GM21515 (cell line): ENCODE data around the gene ZMIZ1.

ENCODE experiments used
- ATAC-seq: cut with Tn5 transposase; IDR thresholded peaks from one replicate; pipeline ENCODE4 v1.9.1; 2021; ENCODE audit not compliant: unreplicated experiment

ZMIZ1 gene

DNA sequence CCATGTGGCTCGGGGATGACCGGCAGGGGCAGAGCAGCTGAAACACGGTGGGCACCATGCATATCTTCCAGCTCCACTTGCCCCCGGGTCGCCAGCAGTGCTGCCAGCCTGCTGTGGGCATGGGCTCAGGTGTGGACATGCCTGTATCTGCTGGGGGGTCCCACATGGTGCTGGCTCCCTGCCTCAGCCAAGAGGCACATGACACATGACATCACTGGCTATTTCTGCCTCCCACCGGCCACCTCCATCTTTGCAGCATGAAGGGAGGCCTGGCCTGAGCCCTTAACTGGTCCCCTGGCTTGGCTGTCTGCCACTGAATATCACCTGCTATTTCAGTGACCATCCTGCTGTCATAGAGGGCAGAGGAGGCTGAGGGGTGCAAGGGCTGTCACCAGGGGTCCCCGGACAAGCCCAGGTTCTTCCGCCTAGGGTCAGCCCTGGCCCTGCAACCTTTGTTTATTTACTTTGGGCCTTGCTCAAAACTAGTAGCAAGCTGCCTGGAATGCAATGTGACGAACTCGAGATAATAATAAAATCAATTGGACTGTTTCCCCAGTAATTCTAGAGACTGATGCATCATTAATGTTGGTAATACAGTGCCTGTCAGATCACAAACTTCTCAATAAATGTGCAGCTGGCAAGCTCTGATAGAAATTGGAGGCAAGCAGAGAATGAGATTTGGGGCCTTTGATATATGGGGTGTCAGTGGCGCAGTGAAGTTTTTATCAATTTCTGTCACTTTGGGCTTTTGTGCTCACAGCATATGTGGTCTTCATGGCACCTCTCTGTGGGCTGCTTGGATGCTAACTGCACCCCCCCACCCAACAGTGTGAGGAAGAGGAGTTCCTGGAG is 28.5 kb downstream of the ZMIZ1 start:
- no peak for ATAC-seq

DNA sequence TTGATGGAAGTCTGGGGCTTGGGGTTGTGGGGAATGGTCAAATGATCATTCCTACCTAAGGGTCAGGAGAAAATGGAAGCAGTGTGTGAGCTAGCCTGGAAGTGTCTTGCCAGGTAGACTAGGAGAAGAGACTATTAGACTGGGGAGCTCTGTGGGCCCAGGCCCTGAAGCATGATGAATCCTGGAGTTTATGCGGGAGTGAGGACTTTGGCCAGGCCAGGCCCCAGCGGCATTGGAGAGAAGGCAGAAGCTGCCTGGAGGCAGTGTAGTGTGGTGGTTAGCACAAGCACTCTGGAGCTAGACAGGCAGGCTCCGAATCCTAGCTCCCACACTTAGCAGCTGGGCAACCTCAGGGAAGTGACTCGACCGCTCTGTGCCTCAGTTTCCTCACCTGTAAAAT is 29.3 kb downstream of the ZMIZ1 start:
- no peak for ATAC-seq

DNA sequence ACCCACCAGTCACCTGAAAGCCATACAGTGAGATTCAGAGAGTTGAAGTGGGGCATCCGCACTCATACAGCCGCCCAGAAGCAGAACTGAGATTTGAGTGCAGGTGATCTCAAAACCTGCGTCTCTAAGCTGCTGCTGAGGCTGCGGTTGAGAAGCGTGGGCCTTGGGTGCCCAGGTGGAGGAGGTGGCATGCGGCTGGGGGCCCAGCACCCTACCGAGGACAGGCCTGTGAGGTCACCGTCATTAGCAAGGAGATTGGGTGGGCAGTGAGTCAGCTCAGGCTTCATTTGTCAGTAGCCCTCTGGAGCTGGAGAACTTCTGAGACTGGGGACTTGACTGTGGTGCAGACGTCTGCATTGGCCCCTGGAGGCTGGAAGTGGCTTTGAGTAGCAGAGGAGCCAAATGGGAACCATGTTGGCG is 29.8 kb downstream of the ZMIZ1 start:
- peak; percentile 84 for ATAC-seq

DNA sequence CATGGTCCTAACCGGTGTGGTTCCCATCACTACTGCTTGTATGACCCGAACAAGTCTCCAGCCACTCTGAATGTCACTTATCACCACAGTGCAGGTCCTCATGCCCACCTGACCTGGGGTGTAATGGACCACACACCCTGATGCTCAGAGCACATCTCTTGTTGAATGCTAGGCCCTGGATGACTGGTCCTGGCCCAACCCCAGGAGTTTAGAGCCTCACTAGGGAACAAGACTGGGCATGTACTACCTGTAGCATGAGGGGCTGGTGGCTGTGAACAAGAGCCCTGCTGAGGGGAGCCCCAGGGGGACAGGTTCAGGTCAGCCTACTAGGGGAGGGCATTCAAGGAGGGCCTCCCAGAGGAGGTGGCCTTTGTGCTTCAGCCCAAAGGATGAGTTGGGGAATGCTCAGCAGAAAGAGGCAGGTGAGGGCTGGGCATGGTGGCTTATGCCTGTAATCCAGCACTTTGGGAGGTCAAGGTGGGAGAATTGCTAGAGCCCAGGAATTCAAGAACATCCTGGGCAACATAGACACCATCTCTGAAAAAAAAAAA is 31.2 kb downstream of the ZMIZ1 start:
- no peak for ATAC-seq

DNA sequence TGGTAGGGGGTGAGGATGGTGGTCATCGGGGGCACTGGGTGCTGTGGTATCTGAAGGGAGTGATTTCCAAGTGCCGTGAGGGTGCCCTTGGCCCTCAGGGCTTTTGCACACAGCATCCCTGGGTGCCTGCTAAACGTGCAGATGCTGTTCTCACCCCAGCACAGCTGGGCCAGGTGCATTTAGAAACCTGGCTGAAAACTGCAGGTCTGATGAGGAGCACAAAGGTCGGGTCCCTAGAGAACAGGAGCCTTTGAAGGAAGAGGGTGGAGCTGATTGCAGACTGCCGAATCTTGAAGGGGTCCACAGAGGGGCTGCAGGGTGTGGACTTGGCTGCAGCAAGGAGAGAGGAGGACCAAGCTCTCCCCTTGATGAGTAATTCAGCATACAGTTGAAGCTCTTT is 32.0 kb downstream of the ZMIZ1 start:
- no peak for ATAC-seq

DNA sequence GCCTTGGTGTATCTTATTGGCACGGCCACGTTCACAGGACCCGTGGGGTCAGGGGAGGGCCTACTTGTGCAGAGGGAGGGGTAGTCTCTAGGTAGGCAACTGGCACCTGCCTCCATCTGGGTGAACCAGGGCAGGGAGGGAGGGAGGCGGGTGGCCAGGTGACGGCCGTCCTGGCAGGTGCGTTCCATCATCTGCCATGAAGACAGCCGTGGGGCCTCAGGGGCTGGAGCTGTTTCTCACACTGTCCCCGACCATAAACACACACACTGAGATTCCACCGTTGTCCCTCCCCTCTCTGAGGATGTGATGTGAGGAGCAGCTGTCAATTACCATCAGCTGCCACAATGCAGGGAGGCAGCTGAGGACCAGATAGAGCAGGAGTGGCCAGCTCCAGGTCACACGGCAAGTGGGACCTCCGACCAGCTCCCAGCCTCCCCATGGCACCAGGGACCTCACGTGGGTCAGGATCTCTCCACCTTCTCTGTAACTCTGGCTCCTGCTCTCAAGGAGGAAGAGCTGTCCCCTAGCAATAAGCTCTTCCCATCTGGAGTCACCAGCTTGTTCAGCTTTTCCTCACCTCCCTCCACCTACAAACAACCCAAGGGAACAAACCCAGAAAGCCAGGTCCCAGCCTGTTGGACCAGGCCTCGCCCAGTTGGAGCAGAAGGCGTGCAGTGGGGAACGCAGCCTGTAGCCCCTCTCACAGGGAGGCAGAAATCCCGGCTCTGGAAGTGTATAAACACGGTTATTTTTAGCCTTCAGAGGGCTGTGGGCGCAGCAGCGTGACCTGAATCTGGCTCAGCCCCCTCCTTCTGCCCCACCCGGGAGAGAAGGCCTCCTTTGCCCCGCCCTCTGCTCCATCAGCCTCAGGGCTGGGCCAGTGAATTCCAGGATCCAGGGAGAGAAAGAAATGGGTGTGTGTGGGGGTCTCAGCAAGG is 33.1 kb downstream of the ZMIZ1 start:
- no peak for ATAC-seq

DNA sequence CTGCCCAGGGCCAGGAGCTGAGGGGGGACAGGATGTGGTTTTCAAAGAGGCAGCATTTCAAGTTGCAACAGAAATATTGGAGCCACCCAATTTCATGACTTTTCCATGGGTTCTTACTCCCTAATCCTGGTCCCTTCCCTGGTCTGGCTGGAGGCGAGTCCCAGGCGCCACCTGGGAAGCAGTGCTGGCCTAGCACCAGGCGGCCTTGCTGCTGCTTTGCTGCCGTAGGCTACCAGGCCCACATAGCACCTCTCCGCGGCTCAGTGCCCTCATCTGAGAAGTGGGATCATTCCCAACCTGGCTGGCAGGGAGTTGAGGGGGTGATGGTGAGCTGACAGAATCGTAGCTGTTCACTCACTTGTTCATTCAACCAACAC is 33.7 kb downstream of the ZMIZ1 start:
- no peak for ATAC-seq

DNA sequence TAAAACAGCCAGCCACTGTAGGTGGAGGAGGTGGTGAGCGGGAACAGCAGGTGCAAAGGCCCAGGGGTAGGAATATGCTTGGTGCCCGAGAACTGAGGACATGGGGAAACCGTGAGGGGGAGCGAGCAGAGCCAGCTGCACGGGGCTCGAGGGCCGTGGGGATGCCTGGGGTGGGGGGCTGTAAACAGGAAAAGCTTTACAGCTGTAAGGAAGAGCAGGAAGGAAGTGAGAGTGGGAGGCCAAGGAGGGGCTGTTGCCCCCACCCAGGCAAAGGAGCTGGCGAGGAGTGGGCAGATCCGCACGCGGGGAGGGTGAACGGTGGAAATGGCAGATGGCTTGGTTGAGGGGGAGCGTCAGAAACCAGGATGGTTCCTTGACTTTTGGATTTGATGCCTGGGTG is 34.4 kb downstream of the ZMIZ1 start:
- ATAC-seq, result no peak

DNA sequence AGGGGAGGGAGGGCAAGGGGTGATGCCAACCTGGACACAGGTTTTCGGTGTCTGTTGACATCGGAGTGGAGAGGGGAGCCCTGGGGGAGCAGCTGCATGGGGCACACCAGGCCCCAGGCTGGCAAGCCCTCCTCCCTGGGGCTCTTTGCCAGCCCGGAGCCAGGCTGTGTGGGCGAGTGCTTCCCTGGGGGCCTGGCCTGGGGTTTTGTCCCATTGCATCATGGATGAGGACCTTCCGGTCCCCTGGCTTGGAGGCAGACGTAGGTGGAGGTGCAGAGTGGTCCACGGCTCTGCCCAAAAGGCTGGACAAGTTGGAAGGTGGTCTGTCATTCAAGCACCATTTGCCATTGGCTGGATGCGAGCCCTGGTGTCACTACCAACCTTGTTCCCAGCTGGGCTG is 34.8 kb downstream of the ZMIZ1 start:
- no peak for ATAC-seq

DNA sequence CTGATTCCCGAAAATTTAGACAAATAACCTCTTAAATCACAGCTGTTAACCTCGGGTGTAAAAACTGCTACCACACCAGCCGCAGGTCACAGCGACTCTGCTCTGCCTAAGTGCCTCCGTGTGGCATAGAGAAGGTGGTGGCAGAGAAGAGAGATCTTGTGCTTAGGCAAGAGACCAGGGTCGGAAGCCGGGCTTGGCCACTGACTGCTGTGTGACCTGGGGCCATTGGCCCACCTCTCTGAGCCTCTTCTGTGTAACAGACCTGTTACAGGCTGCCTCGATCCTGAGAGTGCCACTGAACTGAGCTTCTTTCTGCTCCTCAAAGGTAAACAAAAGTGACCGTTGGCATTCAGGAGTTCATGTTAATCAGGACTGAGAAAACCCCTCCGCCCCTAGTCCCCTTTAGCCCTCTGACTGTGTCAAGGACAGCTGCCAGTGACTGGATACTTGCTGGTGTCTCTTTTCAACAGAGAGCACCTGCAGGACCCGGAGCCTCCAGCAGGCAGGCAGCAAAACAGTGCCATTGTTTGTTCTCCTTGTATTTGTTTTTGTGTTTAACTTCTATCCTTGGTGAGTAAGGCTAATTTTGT is 36.5 kb downstream of the ZMIZ1 start:
- ATAC-seq, result no peak

DNA sequence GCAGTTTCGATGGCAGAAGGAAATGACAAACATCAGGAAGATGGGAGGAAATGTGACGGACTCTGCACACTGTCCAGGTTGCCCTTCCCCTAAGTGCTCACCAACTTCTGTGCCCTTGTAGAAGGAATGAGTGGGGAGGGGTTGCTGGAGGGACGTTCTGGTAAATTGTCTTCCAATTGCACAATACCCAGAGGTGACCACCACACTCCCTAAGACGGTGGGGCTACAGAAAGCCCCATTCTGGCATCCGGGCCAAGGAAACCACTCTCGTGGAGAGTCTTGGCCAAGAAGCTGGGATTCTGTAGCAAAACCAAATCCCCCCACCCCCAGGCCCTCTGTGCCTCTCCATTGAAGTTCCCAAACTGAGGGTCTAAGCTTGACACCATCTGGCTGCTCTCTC is 37.1 kb downstream of the ZMIZ1 start:
- ATAC-seq, result no peak

DNA sequence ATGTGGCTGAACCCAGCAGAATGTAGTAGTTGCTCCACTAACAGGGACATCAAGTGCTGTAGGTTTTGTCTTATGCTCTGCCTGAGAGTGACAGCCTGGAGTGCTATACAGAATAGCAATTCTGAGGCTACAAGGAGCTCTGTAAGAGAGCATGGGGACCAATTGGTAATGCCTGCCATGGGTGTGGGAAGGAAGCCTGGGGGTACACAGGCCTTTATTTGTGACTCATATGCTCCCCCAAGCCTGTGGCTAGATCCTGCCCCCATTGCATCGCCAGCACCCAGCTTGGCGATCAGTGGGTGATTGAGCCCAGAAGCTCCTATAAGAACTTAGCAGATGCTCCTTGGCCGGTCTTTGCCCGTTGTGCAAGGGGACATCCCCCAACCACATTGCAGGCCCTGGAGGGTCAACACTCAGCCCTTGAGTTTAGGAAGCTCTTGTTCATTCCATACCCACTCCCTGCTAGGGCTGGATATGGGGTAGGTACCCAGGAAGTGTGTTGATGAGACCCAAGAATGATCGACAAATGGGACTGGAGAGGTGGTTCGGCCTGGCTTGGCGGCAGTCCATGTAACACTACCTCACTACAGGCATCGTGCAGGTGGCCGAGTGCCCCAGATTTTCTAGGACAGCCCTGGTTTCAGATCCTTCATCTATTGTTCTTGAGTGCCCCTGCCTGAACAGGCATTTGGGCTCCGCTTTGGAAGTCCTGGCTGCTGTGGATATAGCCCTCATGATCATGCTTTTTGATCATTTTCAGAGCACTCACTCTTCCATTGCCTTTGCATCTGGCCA is 37.7 kb downstream of the ZMIZ1 start:
- no peak for ATAC-seq

DNA sequence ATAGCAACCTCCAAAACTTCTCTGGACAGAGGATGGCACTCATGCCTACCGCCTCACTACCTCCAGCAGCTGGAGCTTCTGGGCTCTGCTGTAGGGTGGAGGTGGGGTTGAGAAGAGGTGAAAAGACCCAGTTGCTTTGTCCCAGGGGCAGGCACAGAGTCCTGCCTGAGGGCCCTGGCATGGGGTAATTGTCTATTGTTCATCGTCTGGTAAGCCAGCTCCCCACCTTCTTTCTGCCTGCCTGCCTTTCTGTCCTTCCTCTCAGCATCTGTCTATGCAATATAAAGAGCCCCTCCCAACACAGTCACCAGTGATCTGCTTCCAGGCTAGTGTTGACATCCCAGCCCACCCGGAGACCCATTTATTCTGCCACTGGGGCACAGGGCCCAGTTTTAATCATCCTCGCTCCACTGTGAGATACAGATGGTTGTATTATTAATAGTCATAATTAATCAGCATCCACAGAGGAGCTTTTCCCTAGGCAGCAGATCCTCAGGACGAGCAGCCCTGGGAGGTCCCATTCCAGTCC is 39.0 kb downstream of the ZMIZ1 start:
- no peak for ATAC-seq

DNA sequence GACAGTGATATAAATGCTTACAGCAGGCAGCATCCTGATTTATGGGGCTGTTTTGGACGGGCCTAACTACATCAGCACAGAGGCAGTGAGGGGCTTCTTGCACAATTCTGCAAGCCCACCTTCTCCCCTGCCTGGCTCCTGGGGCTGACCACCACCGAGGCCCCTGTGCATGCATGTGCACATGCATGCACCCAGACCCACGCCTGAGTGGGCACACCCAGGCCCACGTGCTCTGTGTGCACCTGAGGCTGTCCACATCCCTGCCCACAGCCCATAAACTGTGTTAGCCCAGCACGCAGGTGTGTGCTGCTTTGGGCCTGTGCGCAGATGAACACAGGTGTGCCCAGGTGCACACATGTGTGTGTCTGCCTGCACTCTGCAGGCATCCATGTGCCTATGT is 40.0 kb downstream of the ZMIZ1 start:
- ATAC-seq, result no peak

DNA sequence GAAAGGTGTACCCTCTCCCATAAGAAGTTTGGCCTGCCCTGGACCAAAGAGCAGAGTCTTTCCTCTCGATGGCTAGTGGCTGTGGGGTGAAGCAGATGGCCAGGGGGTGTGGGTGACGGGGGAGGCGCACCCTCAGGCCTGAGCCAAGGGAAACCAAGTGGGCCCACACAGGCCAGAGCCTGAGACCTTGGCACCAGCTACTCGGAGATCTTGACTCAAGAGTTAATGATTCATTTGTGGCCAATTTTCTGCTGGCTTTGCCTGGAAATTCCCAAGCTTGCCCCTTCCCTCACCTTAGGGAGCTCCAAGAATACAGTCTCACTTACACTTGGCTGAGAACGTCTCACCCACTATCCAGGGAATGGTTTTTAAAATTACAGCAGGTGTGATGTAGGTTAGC is 42.7 kb downstream of the ZMIZ1 start:
- ATAC-seq, result no peak

DNA sequence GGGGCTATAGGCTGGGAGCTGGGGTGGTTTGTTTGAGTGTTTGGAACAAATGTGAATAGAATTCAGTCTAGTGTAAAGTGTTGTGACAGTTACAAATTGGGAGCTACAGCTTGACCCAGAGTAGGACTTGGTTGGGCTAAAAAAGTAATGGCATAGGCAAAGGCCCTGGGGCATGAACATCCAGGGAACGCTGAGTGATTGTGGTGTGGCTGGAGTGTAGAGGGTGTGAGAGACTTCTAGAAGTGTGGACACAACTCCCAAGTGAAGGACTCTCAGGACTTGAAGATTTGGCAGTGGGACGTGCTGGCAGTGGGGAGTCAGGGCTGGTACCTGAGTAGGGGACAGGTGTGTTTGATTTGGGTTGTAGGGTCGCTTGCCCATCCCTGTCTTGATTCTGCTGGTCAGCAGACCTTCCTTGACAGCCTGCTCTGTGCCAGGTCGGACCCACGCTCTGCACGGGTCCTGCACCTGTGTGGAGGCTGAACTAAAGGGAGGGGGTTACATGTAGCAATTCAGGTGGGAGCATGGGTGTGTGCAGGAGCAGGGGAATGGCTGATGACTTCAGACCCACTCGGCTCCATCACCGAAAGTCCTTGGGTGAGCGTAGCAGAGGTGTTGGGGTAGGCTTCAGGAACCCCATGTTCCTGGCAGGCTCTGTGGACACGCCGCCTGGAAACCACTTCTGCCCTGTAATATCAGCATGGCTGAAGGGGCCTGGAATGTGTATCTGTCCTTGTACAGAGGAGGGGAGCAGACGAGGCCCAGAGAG is 43.3 kb downstream of the ZMIZ1 start:
- ATAC-seq, result no peak

DNA sequence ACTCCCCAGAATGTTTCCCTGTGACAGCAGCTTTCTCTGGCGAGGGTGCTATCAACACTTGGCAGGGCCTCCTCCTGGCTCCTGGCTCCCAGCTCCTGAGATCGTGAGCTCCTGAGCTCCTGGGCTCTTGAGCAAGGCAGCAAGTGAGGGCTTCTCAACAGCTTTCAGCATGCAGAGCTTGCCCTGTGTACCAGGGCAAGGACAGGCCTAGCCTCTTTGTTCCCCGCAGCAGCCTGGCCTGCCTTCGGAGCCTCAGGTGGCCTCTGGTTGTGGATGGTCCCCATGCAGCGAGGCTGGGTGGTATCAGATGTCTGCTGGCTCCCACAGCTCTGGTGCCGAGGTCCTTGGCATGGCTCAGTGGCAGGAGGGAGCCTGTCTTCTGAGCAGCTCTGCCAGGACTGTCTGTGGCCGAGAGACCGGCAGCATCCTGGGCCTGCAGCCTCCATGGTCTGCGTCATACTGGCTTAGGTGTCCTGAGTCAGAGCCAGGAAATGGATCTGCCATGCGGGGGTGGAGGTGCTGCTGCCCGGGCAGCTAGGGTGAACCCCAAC is 44.2 kb downstream of the ZMIZ1 start:
- ATAC-seq, result no peak

DNA sequence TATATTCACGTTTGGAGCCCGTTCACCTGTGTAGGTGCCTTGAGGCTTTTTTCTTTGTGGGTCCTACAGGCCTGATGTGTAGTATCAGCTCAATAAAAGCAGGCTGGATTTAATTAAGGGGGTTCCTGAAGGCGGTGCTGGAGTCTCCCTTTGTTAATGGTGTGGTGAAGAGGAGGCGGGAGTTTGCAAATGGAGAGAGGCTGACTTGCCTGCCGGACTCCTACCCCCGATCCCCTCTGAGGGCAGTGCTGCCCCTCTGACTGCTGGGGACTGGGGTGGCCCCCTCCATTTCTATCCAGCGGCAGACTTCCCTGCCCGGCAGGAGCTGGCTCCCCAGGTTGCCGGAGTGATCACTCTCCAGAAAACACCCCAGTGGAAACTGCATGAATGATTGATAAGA is 45.1 kb downstream of the ZMIZ1 start:
- no peak for ATAC-seq

DNA sequence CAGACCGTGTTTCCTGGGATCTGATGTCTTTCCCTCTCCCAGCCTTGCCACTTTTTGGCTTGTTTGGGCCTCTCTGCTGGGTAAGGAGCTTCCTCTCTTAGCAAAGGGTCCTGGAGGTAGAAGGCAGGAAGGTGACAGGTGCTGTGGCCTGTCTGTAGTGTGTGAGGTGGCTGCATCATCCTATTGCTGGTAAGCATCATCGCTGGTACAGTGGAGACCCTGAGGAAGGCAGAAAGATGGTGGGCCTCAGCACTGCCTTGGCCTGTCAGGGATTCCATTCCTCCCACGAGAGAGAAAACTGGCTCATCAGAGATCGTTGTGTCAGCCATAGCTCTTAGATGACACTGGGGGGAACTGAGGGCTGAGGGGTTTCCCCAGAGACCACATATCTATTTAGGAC is 46.5 kb downstream of the ZMIZ1 start:
- no peak for ATAC-seq
